IMR-90 (cell line): ENCODE data around the gene CHAF1B. TPM values are rescaled to one million over a fixed set of nuclear protein-coding genes. Genes with fewer than 3 reads are reported as not detected.

Source experiments
- ATAC-seq: fragments of 200-7000 bp; cut with Tn5 transposase; 2 replicates; pipeline ENCODE4 v1.9.1; 2020; ENCODE audit warnings: low read depth, mild to moderate bottlenecking, moderate library complexity
- BruUV-seq: library from RNA; stranded (reverse); fragments of 400-500 nt; replicated peaks from 2 replicates; lab custom pipeline; 2021; lab: Mats Ljungman, UMichigan
- CTCF ChIA-PET: fragments of 300-600 bp; formaldehyde crosslinking; extraction: SDS; loops from one replicate; lab custom pipeline; 2021; ENCODE audit warnings: antibody characterized with exemption; lab: Yijun Ruan, JAX
- POLR2A ChIA-PET: fragments of 300-600 bp; sonication (Branson Sonifier 250); formaldehyde crosslinking; loops from one replicate; lab custom pipeline; 2022; ENCODE audit warnings: antibody characterized with exemption; ENCODE audit not compliant: unreplicated experiment; lab: Charles Lee
- DNase-seq: peaks from one replicate; pipeline ENCODE4 v3.0.0; 2013
- H2AFZ ChIP-seq: replicated peaks from 2 replicates; pipeline ENCODE3; 2013; ENCODE audit warnings: low read length, mild to moderate bottlenecking; ENCODE audit not compliant: poor library complexity
- H2AK5ac ChIP-seq: 2 replicates; pipeline ENCODE4 v1.6.1; 2013; ENCODE audit warnings: low read depth, low read length, inconsistent platforms
- H2AK9ac ChIP-seq: replicated peaks from 2 replicates; pipeline ENCODE3; 2013; ENCODE audit warnings: mild to moderate bottlenecking, low read depth, low read length, moderate library complexity; ENCODE audit not compliant: poor library complexity
- H2BK120ac ChIP-seq: 2 replicates; pipeline ENCODE4 v1.6.1; 2013; ENCODE audit warnings: low read depth, low read length, inconsistent platforms
- H2BK15ac ChIP-seq: 3 replicates; pipeline ENCODE4 v1.6.1; 2013; ENCODE audit warnings: low read depth, low read length, inconsistent platforms
- H2BK20ac ChIP-seq: 2 replicates; pipeline ENCODE4 v1.6.1; 2013; ENCODE audit warnings: low read depth, mild to moderate bottlenecking, inconsistent platforms, low read length, moderate library complexity
- H2BK5ac ChIP-seq: 2 replicates; pipeline ENCODE4 v1.6.1; 2013; ENCODE audit warnings: mild to moderate bottlenecking, low read depth, low read length, inconsistent platforms; ENCODE audit not compliant: poor library complexity, severe bottlenecking
- H3K14ac ChIP-seq: replicated peaks from 2 replicates; pipeline ENCODE4 v1.6.1; 2013; ENCODE audit warnings: low read depth, low read length, inconsistent platforms
- H3K18ac ChIP-seq: 2 replicates; pipeline ENCODE4 v1.6.1; 2013; ENCODE audit warnings: low read depth, low read length, control low read depth
- H3K23ac ChIP-seq: 2 replicates; pipeline ENCODE4 v1.6.1; 2013; ENCODE audit warnings: low read depth, low read length, inconsistent platforms
- H3K27ac ChIP-seq: 2 replicates; pipeline ENCODE4 v1.5.1; 2013; ENCODE audit warnings: mild to moderate bottlenecking, control low read depth, low read length; ENCODE audit not compliant: insufficient read depth
- H3K27me3 ChIP-seq: 2 replicates; pipeline ENCODE4 v1.6.1; 2013; ENCODE audit warnings: low read length; ENCODE audit not compliant: control insufficient read depth, insufficient read depth
- H3K36me3 ChIP-seq: 2 replicates; pipeline ENCODE4 v1.6.1; 2013; ENCODE audit warnings: low read length, mixed read lengths; ENCODE audit not compliant: control insufficient read depth, insufficient read depth
- H3K4ac ChIP-seq: 2 replicates; pipeline ENCODE4 v1.6.1; 2013; ENCODE audit warnings: low read depth, low read length, inconsistent platforms
- H3K4me1 ChIP-seq: 2 replicates; pipeline ENCODE4 v1.6.1; 2013; ENCODE audit warnings: low read length, mixed read lengths; ENCODE audit not compliant: control insufficient read depth, insufficient read depth
- H3K4me2 ChIP-seq: 2 replicates; pipeline ENCODE4 v1.6.1; 2013; ENCODE audit warnings: low read depth, mild to moderate bottlenecking, control low read depth, low read length, moderate library complexity
- H3K4me3 ChIP-seq: 2 replicates; pipeline ENCODE4 v1.5.1; 2013; ENCODE audit warnings: low read depth, mild to moderate bottlenecking, control low read depth, low read length, moderate library complexity; ENCODE audit not compliant: insufficient read depth
- H3K56ac ChIP-seq: 2 replicates; pipeline ENCODE4 v1.6.1; 2013; ENCODE audit warnings: low read length, inconsistent platforms; ENCODE audit not compliant: insufficient read depth; ENCODE audit errors: extremely low read depth
- H3K79me1 ChIP-seq, 2 experiments: 2 replicates each; pipeline ENCODE4 v1.6.1; 2013; ENCODE audit warnings: low read length in 2 of 2, inconsistent platforms in 1 of 2, low read depth in 1 of 2
- H3K9ac ChIP-seq: 2 replicates; pipeline ENCODE4 v1.6.1; 2013; ENCODE audit warnings: low read depth, low read length, control low read depth
- H3K9me1 ChIP-seq: 2 replicates; pipeline ENCODE4 v1.6.1; 2013; ENCODE audit warnings: low read length, inconsistent platforms; ENCODE audit not compliant: insufficient read depth
- H3K9me3 ChIP-seq: 2 replicates; pipeline ENCODE4 v1.6.1; 2013; ENCODE audit warnings: low read length; ENCODE audit not compliant: control insufficient read depth, insufficient read depth
- H4K20me1 ChIP-seq: 2 replicates; pipeline ENCODE4 v1.6.1; 2013; ENCODE audit warnings: low read length, inconsistent platforms; ENCODE audit not compliant: insufficient read depth
- H4K5ac ChIP-seq: 2 replicates; pipeline ENCODE4 v1.6.1; 2013; ENCODE audit warnings: mild to moderate bottlenecking, low read depth, low read length, control low read depth
- H4K8ac ChIP-seq, 2 experiments: 2 replicates each; pipeline ENCODE4 v1.6.1; 2013; ENCODE audit warnings: low read depth in 2 of 2, low read length in 2 of 2, control low read depth in 1 of 2, inconsistent platforms in 1 of 2
- H4K91ac ChIP-seq: 2 replicates; pipeline ENCODE4 v1.6.1; 2013; ENCODE audit warnings: low read depth, low read length, inconsistent platforms; ENCODE audit not compliant: insufficient read depth
- CEBPB ChIP-seq: IDR thresholded peaks from 2 replicates; pipeline ENCODE4 v1.6.1; 2012; ENCODE audit warnings: low read depth, low read length, improper control_type of control experiment
- POLR2A ChIP-seq: IDR thresholded peaks from 2 replicates; pipeline ENCODE4 v1.6.1; 2012; ENCODE audit warnings: mild to moderate bottlenecking, low read depth, low read length
- WGBS, 2 experiments: methylation state at CpG; one replicate each; pipeline versions ENCODE4 v1.1.5 to v1.1.7; 2013; ENCODE audit warnings: missing lambda C conversion rate in 2 of 2; ENCODE audit not compliant: insufficient read length in 1 of 2; ENCODE audit errors: extremely low coverage in 2 of 2; 5-methylcytosine and 5-hydroxymethylcytosine counted together
- dilution Hi-C: fragments of 300-500 bp; cut with HindIII; formaldehyde crosslinking; loops from one replicate; pipeline ENCODE4 v1.14.3; 2018; ENCODE audit warnings: low sequenced_read_pairs; ENCODE audit not compliant: unreplicated experiment
- in situ Hi-C: fragments of 300-500 bp; cut with MboI; formaldehyde crosslinking; loops from 3 replicates; pipeline ENCODE4 v1.14.3; 2019; ENCODE audit warnings: low sequenced_read_pairs, inconsistent platforms, mixed read lengths
- intact Hi-C: fragments of 100-400 bp; cut with micrococcal nuclease; formaldehyde crosslinking; loops from 2 replicates; pipeline ENCODE4 v1.10.0; 2022
- polyA plus RNA-seq, 3 experiments: library from polyadenylated mRNA; depleted of rRNA; stranded (reverse); fragments of >200 nt; gene quantifications; 2 replicates each; pipeline ENCODE4 v1.2.3, GENCODE V29; 2012; ENCODE audit warnings: low replicate concordance in 1 of 3
- total RNA-seq: library from RNA; depleted of rRNA; stranded (reverse); fragments of >200 nt; gene quantifications from 2 replicates; pipeline ENCODE4 v1.2.3, GENCODE V29; 2012

CHAF1B gene
- total and polyA plus RNA-seq, 2 of the 4 experiments (the other 2 are of a cell fraction): 4.5 to 6.4 TPM

DNA sequence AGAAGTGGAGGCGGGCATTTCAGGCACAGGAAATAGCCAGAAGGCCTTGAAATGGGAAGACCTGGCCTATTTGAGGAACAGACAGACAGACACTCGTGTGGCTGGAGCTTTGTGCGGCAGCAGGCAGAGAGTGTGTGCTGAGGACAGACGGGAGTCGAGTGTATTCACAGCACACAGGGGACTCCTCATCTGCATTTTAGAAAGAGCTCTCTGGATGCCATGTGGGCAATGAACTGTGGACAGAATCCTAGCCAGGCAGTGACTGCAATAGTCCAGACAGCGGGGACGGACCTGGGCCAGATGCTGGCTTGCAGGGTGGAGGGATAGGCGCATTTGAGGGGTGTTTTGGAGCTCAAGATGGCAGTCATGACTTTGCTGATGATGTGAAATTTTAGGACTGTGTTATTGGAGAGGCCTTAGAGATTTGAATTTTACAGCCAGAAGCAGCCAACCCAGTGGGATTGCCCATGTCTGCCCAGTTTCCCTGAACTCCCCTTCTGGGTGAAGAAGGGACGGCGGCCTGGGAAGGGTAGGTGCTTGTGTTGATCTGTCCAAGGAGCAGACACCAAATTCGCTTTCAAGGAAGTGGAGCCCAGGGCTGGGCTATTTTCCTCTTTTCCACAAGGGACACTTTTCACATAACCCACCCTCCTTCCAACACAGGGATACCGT, 43.7 kb downstream of the CHAF1B start:
- Histone ChIP-seq H4K5ac (peak overlapping the region; percentile 69), H2BK5ac (peak overlapping the region; percentile 89), H3K4me2 (no peak overlapping the region), H3K4me1 (peaks cover 18% of the 10 kb centered on the region), H3K4me3 (no peak overlapping the region), H3K9me1 (peaks cover 12% of the 10 kb centered on the region), H3K9me3 (no peaks in the 10 kb centered on the region), H2BK20ac (peak overlapping the region; percentile 90), H2AK9ac (peak overlapping the region; percentile 79), H3K4ac (peak overlapping the region; percentile 92), H3K27me3 (no peaks in the 10 kb centered on the region), H3K9ac (no peak overlapping the region), H2BK15ac (peak overlapping the region; percentile 94; the same call in 2 of the 3 replicates), H2AFZ (peak overlapping the region; percentile 69), H3K56ac (no peak overlapping the region), H2AK5ac (peak overlapping the region; percentile 97), H2BK120ac (peak overlapping the region; percentile 98), H3K18ac (peak overlapping the region; percentile 58; the same call in 1 of the 2 replicates), H3K36me3 (no peaks in the 10 kb centered on the region), H4K8ac (peak overlapping the region; percentile 62 to 88), H3K79me1 (peaks cover 3 to 8% of the 10 kb centered on the region in 2 experiments), H3K23ac (peak overlapping the region; percentile 88), H4K91ac (peak overlapping the region; percentile 89), H3K27ac (no peak overlapping the region; the same call in 1 of the 2 replicates), H3K14ac (peak overlapping the region; percentile 89), H4K20me1 (no peaks in the 10 kb centered on the region)
- in situ Hi-C loops (no loop called here), dilution Hi-C loops (no loop called here), intact Hi-C loops (no loop called here)
- TF ChIP-seq POLR2A: peak; percentile 59; the same call in 1 of the 2 replicates
- TF ChIP-seq CEBPB: no peak
- ATAC-seq: no peak
- ChIA-PET CTCF (no interaction called here), POLR2A (no interaction called here)
- BruUV-seq: no TSS peak
- DNase-seq: no peak
- 83% methylated on average over 6 of the region's 12 CpGs; no CpG with 5 or more reads in 1 of the 2 experiments for WGBS, 2 experiments
